K562 (cell line): Measurements from ENCODE around the gene ATG7. TPM values are rescaled to one million over a fixed set of nuclear protein-coding genes. Genes with fewer than 3 reads are reported as not detected.

Source experiments
- ATF6 ChIP-seq: sonication (generic); formaldehyde crosslinking; IDR thresholded peaks from 2 replicates; pipeline ENCODE4 v1.4.0; 2020; ENCODE audit warnings: mild to moderate bottlenecking, missing genetic modification reagents
- CCAR2 ChIP-seq: fragments of 200-400 bp; formaldehyde crosslinking; IDR thresholded peaks from 2 replicates; pipeline ENCODE4 v1.6.1; 2017; ENCODE audit warnings: mild to moderate bottlenecking, low read depth, low read length
- EP400 ChIP-seq: fragments of 450-650 bp; IDR thresholded peaks from 2 replicates; pipeline ENCODE4 v1.6.1; 2017; ENCODE audit warnings: antibody characterized with exemption, mild to moderate bottlenecking, moderate library complexity
- HNRNPUL1 ChIP-seq: fragments of 200-400 bp; formaldehyde crosslinking; IDR thresholded peaks from 2 replicates; pipeline ENCODE4 v1.6.1; 2017; ENCODE audit warnings: low read length
- MNT ChIP-seq, 2 experiments: fragments of 450-650 bp; conservative IDR thresholded peaks; 2 replicates each; pipeline ENCODE4 v1.6.1; 2017; ENCODE audit warnings: mild to moderate bottlenecking in 2 of 2, moderate library complexity in 2 of 2
- SMARCA5 ChIP-seq: fragments of 450-650 bp; IDR thresholded peaks from 2 replicates; pipeline ENCODE4 v1.6.1; 2016
- ZNF318 ChIP-seq, 2 experiments: fragments of 450-650 bp; IDR thresholded peaks; 2 replicates each; pipeline ENCODE4 v1.6.1; 2016; ENCODE audit warnings: mild to moderate bottlenecking in 2 of 2, borderline replicate concordance in 1 of 2, low read depth in 1 of 2, moderate library complexity in 1 of 2
- ZNF592 ChIP-seq: fragments of 450-650 bp; IDR thresholded peaks from 2 replicates; pipeline ENCODE4 v1.6.1; 2017; ENCODE audit warnings: antibody characterized with exemption, mild to moderate bottlenecking
- ZNF766 ChIP-seq: fragments of 200-800 bp; sonication (Bioruptor generic); conservative IDR thresholded peaks from 2 replicates; pipeline ENCODE4 v1.6.1; 2016; ENCODE audit warnings: missing genetic modification characterization, missing compliant biosample characterization
- polyA plus RNA-seq, 8 experiments: library from polyadenylated mRNA; depleted of rRNA in 4 of 8; stranded (reverse) in 5 of 8; unstranded in 3 of 8; fragments of >200 nt; fragmentation: Nextera tagmentation in 2 of 8; fragmentation: Illumina TruSeq in 1 of 8; extraction: Ambion mirVana in 2 of 8; extraction: Trizol in 1 of 8; gene quantifications; 2 replicates each; pipeline versions ENCODE4 v1.2.1 to v1.2.3, GENCODE V29; 2011 to 2014; ENCODE audit warnings: inconsistent platforms in 1 of 8, missing spikeins in 1 of 8
- total RNA-seq, 7 experiments: library from RNA; depleted of rRNA in 6 of 7; stranded (reverse); fragments of >200 nt in 6 of 7; fragmentation: Illumina TruSeq in 2 of 7; extraction: Trizol in 2 of 7; gene quantifications; 2 replicates each; pipeline versions ENCODE4 v1.2.1 to v1.2.3, GENCODE V29; 2011 to 2021; ENCODE audit warnings: low replicate concordance in 1 of 7

The ATG7 gene
- total and polyA plus RNA-seq, 9 of the 15 experiments (the other 6 are each of a cell fraction or from before 2014, with no cell fraction given): 18.3 to 45.3 (median 33.6) TPM

- TF ChIP-seq ZNF318 (IDR thresholded peaks at IDR 0.05; ENCODE audit: borderline replicate concordance in 1 of 2, low read depth in 1 of 2) (no peak), CCAR2 (no peak), EP400 (peak; percentile 84), SMARCA5 (no peak), ATF6 (no peak), HNRNPUL1 (no peak), ZNF766 (CRISPR knock-in tag) (no peak), MNT (conservative IDR thresholded peaks at IDR 0.05) (peak; percentile 73 to 85), ZNF592 (peak; percentile 7; the same call in 1 of the 2 replicates)
Observed at GRCh38 chr3:11509173-11510000, 237.2 kb downstream of the ATG7 start (continued).
